Bone marrow (tissue), 2 donors: ENCODE measurements around the gene GXYLT2.

Experiments used
- DNase-seq, 2 donors: peaks; one replicate each; lab custom pipeline; 2025; lab: John Stamatoyannopoulos, UW

GXYLT2 gene

GRCh38 chr3:73018298-73018697 is 130.5 kb downstream of the GXYLT2 start:
- DNase-seq, result no peak

- no peak for DNase-seq
Observed at GRCh38 chr3:73018790-73019441, 131.1 kb downstream of the GXYLT2 start.

- no peak for DNase-seq
Observed at GRCh38 chr3:73021301-73021835, 133.5 kb downstream of the GXYLT2 start.

- no peak for DNase-seq
Observed at GRCh38 chr3:73024836-73025235, 137.0 kb downstream of the GXYLT2 start.

GRCh38 chr3:73026111-73026759 is 138.4 kb downstream of the GXYLT2 start:
- DNase-seq, result no peak
